ENCODE results near the gene MDM4.
"Not testable (repeated sequence)": the region's sequence is repeated elsewhere in the genome, so short reads cannot be mapped to it uniquely, and the experiment has no call there.

MDM4 gene, protein sequence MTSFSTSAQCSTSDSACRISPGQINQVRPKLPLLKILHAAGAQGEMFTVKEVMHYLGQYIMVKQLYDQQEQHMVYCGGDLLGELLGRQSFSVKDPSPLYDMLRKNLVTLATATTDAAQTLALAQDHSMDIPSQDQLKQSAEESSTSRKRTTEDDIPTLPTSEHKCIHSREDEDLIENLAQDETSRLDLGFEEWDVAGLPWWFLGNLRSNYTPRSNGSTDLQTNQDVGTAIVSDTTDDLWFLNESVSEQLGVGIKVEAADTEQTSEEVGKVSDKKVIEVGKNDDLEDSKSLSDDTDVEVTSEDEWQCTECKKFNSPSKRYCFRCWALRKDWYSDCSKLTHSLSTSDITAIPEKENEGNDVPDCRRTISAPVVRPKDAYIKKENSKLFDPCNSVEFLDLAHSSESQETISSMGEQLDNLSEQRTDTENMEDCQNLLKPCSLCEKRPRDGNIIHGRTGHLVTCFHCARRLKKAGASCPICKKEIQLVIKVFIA

DNA sequence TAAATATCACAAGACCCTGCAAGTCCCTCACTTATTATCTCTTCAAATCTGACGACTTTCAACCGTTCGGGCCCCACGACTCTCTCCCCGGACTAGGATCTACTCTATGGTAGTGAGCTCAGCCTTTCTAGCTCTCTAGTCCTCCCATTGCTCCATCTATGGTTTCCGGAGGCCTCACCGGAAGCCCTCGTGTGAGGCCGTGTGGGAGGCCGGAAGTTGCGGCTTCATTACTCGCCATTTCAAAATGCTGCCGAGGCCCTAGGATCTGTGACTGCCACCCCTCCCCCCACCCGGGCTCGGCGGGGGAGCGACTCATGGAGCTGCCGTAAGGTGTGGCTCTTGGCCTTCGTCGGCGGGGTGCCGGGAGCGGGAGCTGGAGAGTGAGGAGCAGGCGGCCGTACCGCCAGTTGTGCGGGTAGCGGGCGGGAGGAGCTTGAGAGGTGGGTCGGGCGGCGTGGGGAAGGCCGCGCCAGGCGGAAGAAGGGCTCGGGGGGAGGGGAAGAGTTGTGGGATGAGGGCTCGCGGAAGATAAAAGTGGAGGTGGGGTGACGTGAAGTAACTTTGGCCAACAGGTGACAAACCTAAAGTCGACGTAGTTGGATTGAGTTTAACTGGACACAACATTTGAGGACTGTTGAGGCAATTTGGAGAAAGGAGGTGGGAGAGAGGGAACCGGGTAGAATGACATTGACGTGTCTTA lies at the start of gene MDM4:
Gene MDM4 (plus strand): TSS at position 227 of the 700 bp plus-strand sequence. CDS start 9,113 bp downstream, outside the sequence.
- DNase-seq = peak; percentile 89 to 93

DNA sequence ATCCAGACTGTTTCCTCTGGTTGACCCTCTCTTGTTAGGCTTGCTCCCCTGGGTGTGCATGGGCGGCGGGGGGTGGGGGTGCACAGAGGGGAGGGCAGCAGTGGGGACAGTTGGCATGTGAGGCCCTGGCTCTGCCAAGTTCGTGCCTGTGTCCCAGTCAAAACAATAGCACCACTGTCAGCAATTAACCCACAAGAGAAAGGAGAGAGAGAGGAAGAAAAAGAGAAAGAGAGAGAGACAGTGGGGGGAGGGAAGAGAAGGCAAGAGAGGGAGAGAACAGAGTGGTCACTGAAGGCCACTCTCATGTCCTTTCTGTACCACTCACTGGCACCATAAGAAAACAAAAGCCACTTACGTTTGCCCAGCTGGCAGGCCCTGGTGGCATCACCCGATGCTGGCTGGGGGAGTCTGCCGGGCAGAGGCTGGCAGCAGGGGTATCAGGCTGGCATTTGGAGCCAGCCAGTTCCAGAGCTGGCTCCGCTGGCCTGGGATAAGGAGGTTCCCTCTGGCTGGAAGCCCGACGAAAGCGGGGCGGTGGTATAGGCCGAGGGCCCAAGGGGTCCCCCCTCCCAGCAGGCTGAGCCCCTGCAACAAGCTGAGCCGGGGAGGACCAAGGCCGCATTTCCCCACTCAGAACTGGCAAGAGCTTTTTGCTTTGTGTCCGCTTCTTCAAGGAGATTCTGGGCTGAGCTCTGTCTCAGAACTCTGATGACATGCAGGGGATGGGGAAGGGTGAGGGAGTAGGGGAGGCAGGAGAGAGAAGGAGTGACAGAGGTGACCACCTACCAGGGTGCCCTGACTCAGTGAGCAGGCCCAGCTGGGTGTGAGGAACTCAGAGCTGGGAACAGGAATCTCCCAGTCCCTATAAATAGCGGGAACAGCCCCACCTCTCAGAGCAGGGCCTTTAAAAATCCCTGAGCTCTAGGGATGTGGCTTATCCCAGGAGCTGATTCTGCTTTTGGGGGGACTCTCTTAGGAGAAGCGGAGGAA lies 49.5 kb upstream of the MDM4 start:
- DNase-seq = peak; percentile 92 to 96

DNA sequence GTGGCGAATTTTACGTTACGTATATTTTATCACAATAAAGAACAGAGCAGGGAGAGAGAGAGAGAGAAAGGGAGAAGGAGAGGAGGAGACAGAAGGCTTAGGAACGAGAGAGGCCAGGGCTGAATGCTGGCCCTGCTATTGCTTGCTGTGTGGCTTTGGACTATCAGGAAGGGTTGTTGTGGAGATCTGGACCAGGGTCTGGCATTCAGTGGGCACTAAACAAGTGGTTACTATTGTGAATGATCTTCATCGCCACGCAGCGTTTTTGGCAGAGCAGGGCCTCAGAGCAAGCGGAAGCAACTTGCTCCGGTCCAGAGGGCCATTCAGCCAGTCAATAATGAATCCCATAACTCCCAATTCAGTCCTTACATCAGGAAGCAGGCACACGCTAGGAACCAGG lies 48.0 kb upstream of the MDM4 start:
- DNase-seq = peak; percentile 59 to 64

DNA sequence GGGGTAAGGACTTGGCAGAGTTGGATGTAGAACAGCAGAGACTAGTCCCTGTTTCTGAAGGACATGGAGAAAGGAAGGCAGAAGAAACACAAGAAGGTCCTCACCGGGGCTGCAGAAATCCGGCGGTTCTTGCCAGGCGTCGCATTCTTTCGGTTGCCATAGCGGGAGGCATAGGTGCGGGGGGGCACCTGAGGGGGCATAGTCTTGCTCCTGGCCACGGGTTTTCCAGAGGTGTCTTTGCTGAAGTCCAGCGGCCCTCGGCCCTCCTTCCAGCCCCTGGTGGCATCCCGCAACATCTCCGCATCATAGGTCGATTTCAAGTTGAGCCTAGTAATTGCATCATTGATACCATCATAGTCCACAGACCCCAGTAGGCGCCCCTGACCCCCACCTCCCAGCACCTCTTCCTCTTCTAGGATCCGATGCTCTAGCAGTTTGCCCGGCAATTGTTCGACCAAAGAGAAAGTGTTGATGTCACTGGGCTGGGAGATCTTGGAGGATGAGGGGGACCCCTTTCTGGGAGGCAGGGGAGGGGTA lies 47.4 kb upstream of the MDM4 start:
- no peak for DNase-seq

DNA sequence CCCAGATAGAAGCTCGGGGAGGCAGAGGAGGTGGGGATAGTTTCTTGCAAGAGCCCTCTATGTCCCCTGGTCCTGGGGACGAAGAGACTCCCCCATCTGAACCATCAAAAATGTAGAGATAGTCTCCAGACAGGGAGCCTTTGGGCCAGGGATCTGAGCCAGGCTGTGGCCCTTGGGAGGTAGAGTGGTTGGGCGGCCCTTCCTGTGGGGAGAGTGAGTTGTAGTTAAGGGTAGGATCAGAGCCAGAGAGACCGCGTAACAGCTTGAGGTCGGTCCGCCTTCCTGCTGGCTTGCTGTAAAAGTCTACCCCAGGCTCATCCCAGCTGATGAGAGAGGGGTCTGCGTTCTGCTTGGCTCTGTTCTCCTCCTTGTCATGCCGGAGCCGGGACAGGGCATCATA lies 46.9 kb upstream of the MDM4 start:
- DNase-seq = no peak

DNA sequence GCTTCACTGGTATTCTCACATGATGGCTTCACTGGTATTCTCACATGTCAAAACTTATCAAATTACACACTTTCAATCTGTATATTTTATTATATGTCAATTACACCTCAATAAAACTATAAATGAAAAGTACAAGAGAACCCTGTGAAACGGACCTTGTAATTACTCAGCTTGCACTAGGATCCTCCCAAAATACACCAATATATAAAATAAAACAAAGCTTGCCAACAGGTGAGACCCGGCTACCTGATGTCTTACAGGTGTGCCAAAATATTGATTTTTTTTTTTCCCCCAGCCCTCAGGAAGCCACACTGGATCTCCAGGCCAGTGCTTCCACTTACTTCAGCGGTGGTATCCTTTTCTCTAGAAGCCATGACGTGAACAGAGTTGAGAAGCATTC lies 44.5 kb upstream of the MDM4 start:
- no peak for DNase-seq

DNA sequence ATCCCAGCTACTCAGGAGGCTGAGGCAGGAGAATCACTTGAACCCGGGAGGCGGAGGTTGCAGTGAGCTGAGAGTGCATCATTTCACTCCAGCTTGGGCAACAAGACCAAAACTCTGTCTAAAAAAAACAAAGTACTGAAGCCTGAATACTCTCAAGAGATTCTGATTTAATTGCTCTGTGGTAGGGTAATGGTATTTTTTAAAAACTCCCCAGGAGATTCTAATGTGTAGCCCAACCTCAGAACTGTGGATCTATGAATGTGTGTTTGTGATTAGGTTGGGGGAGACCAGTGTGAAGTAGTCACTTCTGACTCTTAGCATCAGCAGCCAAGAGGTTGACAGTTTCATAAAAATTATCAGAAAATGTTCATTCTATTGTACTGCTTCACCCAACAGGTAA lies 43.5 kb upstream of the MDM4 start:
- no peak for DNase-seq

DNA sequence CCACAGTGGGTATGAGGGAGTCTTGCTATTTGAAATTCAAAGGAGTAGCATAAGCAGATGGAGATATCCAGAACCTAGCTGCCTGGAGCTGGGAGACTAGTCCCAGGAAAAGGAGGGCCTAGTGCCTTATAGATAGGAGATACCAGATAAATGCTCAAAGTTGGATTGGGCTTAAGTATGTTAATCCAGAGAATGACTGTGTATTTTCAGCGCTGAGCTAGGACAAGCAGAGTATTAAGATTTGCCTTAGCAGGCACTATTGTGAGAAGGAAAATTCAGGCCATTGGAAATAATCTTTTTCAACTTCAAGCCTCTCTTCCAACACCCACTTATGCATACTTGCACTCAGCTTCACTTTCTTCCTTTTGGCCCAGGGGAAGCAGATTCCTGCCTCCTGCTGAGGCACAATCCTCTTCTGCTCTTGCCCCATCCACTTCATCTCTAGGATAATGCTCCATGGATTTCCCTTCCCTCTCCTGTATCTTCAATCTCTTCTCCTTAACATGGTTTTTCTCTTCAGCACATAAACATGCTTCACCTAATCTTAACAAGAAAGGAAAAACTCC lies 42.7 kb upstream of the MDM4 start:
- no peak for DNase-seq

DNA sequence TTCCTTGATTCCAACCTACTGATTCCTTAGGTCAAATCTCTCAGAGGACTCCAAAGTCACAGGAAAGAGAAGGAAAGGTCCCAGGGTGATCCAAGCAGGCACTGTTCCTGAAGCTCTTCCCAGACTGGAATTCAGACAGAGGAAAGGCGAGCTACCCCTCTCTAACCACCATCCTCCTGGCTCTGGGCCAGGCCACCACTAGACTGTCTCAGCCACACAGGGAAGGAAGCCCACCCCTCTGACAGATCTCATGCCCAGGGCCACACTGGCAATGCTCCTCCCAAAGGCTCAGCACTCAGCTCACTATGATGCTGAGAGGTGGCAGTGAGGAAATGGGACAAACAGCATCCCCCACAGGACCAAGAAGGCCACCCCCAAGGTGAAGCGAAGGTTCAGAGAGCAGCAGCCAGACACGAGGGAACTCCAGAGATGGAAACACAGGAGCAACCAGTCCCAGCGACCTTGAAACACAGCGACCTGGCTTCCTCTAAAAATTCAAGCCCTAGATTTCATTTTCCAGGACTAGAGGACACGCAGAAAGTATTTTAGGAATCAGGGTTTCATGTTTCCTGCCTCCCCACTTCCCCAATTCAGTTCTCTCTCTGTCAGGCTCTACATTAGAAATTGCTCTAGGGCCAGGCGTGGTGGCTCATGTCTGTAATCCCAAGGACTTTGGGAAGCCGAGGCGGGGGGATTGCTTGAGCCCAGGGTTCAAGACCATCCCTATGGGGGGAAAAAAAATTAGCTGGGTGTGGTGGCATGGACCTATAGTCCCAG lies 40.4 kb upstream of the MDM4 start:
- DNase-seq = no peak

DNA sequence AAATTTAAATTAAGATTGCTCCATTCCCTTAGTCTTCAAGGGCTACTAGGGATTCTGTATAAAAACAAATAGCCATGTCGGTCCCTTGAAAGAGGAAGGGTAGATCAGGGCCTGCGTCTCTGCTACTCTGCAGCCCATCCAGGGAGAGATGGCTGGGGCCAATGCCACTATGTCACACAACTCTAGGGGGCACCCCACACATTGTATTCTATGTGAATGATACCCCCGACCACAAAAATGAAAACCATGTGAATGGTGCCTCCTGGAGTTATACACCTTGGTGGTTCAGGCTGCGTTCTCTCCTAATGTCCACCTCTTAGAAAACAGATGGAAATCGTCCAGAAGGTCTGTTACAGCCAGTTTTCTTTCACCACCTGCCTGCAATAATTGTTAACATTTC lies 39.6 kb upstream of the MDM4 start:
- DNase-seq = no peak

DNA sequence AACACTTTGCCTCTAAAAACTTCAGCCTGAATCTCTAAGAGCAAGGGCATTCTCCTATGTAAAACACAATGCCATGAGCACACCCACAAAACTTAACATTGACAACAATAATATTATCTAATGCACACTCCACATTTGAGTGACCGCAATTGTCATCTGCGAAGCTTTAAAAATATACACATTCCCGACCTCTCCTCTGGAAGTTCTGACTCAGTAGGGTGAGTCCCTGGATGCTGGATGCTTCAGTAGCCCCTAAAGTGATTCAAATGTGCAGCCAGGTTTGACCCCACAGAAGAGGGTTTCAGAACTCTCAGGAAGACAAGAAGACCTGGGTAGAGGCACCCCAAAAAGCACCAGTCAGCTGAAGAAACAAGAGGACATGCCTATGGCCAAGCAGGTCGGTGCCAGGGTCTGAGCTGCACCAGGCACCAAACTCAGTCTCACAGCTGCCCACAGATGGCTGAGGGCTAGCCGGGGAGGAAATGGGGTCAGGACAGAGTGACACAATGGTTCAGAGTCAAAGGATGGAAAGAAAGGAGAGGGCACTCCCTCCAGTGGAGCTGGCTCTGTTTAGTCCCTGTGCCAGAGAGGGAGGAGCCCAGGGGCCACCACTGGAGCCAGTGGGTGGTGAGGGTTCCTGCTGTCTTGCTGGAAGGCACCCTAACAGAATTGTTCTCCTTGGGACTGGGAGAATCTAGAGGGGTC lies 39.0 kb upstream of the MDM4 start:
- peak; percentile 81 to 83 for DNase-seq

DNA sequence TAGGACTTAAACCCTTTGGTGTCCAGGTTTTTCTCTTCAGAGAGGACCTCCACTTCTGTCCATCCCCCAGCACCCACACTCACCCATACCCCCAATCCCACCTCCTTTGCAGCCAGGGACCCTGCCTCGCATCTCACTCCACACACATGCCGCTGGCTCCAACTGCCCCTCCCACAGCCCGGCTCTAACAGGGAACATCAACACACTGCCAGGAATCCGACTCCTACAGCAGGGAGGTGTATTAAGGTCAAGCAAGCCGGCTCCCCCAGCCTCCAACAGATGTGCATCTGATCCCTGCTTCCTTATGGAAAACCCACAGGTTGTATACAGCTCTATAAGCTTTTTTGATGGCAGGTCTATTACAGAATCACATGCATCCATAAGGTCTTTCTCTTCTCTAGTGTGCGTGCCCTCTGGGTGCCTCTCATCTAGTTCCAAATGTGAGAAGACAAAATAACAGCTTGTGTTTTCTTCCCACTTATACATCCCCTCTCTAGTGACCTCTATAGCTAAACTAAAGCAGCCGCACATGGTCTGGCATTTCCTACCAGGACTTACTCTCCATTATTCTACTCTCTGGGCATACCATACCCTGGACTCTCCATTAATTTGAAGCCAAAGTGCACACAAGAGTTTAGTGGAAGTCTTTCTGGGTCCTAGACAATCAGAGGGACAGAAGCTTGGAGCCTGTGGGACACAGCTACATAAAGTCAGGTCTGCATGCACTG lies 37.9 kb upstream of the MDM4 start:
- DNase-seq = no peak

DNA sequence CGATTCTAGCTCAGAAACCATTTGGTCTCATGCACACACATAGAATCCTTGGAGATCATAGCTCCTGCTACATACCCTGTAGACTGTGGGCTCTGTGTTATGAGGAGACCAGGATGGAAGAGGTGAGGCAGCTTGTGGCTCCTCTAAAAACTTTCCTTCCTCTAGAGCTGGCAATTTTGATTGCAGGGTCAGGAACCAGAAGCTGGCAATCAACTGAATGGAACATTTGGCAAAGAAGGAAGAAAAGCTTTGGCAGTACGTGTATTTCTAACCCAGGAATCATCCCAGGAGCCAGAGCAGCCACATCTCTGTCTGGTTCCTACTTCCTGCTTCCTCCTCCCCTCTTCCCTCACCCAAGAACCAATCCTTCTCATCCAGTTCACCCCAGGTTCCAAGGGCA lies 37.3 kb upstream of the MDM4 start:
- no peak for DNase-seq

DNA sequence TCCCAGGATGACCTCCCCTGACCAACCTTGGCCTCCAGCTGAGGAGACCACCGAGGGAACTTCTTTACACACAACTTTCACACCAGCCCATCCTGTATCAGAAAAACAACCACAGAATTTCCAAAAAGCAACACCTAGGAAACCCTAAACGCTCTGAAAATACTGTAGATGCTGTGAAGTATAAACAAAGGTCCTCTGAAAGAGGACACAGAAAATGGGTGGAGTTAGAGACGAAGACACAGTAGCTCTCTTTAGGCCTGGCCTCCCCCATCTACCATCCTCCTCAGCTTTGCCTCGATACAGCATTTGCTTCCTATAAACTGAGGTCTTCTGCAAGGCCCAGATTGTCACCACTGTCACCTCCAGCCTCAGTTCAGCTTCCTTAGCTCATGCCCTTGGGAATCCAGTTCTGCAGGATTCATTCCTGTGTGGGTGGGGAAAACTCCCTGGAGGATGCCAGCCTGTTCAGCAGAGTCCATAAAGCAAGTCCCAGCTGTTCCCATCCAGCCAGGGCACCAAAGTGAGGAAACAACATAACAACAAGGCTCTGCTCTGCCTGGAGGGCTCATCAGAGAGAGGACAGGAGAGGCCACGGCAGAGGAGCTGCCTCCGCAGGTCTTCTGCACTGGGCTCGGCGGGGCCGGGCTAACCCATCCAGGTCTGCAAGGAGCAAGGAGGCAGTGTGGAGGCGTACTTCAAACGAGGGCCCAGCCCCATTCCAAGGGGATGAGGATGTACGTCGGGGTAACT lies 36.6 kb upstream of the MDM4 start:
- no peak for DNase-seq

DNA sequence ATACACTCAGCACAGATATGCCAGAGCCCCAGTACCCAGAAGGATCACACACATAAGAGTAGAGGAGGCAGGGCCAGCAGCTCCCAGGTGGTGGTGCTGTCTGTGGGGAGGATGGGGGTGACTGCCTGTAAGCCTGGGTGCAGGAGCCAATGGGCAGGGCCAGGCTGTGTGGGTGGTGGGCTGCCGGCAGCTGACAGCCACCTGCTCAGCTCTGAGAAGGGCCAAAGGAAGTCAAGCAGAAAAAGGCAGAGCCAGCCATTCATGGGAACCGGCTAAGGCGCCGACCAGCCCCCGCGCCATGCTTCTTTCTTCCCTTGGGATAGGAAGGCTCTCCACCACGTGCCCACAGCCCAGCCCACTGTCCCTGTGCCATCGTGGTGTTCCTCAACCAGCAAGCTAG lies 35.7 kb upstream of the MDM4 start:
- DNase-seq = no peak

DNA sequence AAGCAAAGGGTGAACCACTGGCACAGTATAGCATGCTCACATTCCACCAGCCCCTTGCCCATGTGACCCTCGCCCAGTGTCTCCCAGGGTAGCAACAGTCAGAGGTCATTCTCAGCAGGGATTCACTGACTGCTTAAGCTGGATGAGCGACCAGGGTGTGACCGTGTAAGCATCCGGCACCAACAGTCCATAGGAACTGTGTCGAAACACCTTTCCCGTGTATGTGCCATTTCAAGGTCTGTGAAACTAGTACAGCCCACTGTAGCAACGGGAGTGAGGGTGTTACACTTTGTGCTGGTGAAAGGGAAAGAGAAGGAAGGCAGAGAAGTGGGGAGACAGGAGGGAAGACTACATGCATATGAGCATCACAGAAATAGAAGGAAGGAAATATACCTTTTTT lies 32.4 kb upstream of the MDM4 start:
- no peak for DNase-seq

DNA sequence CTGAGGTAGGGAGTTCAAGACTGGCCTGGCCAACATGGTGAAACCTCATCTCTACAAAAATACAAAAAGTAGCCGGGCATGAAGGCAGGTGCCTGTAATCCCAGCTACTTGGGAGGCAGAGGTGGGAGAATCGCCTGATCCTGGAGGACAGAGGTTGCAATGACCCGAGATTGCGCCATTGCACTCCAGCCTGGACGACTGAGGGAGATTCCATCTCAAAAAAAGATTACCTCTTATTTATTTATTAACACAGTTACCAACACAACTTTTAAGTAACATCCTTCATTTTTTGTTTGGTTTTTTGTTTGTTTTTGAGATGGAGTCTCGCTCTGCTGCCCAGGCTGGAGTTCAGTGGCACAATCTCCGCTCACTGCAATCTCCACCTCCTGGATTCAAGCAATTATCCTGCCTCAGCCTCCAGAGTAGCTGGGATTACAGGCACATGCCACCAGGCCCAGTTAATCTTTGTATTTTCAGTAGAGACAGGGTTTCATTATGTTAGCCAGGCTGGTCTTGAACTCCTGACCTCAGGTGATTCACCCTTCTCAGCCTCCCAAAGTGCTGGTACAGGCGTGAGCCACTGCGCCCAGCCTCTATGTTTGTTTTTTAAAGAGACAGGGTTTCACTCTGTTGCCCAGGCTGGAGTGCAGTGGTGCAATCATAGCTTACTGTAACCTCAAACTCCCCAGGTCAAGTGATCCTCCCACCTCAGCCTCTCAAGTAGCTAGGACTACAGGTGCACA lies 29.5 kb upstream of the MDM4 start:
- not testable (repeated sequence) for DNase-seq

DNA sequence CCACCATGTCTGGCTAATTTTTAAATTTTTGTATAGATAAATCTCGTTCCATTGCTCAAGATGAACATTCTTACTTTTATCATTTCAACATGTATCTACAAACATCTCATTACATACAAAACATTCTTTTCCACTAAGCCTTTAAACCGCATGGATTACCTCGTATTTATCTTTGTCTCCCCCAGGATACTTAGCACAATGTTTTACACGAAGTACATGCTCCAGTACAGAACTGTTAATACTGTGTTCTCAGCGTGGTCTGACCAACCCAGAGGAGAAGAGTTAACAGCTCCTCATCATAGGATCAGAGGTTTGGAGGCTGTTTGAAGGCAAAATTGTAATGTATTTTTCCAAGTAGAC lies 29.0 kb upstream of the MDM4 start:
- DNase-seq = no peak

DNA sequence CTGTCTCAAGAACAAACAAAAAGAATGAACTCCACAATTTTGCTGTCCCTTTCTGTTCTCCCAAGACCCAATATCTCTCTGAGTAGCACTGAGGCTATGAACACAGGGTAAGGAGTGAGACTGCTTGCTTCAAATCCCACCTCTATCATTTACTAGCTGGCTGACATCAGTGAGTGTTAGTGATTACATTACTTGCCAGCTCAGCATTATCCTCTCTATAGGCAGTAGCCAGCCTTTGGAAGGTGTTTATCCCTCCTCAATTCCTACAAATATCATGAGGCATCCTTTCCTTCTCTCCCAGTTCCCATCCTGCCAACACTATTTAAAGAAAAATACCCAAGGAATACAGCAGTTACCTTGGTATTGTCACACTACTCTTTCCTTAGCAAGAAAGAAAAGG lies 24.6 kb upstream of the MDM4 start:
- DNase-seq = no peak

Data from hippocampal formation (tissue), 2 donors.